GM12801 (cell line): Measurements from ENCODE around the gene TBCCD1.

Experiments used
- CTCF ChIP-seq: IDR thresholded peaks from one replicate; pipeline ENCODE4 v1.5.1; 2011; ENCODE audit warnings: control low read depth; ENCODE audit not compliant: insufficient read length; ENCODE audit errors: extremely low read depth

Gene TBCCD1

GRCh38 chr3:186519021-186519658, 48.0 kb downstream of the TBCCD1 start:
- no peak for TF ChIP-seq CTCF

- TF ChIP-seq CTCF, result no peak
Measured at GRCh38 chr3:186517218-186517617, 49.9 kb downstream of the TBCCD1 start.

- no peak for TF ChIP-seq CTCF
Measured at GRCh38 chr3:186516646-186517045, 50.5 kb downstream of the TBCCD1 start.

- TF ChIP-seq CTCF, result no peak
Measured at GRCh38 chr3:186515125-186515524, 52.0 kb downstream of the TBCCD1 start.

GRCh38 chr3:186514296-186515002, 52.7 kb downstream of the TBCCD1 start:
- TF ChIP-seq CTCF, result no peak

GRCh38 chr3:186513386-186513785, 53.8 kb downstream of the TBCCD1 start:
- TF ChIP-seq CTCF, result no peak

- TF ChIP-seq CTCF, result no peak
Measured at GRCh38 chr3:186512570-186513302, 54.4 kb downstream of the TBCCD1 start.
